Peyer's patch (tissue), 4 donors: ENCODE measurements around the gene WDR48.

Experiments
- POLR2A ChIP-seq, 2 donors: fragments of 450-650 bp; IDR thresholded peaks; one replicate each; pipeline ENCODE4 v1.5.1; 2017; ENCODE audit warnings: antibody characterized with exemption in 2 of 2, mild to moderate bottlenecking in 2 of 2, moderate library complexity in 2 of 2
- TF ChIP-seq, protein P1 (sequence below), 6 experiments: fragments of 450-650 bp in 4 of 6; fragments of 200-600 bp in 2 of 6; sonication (generic) in 1 of 6; IDR thresholded peaks; one replicate each; pipeline ENCODE4 v1.5.1; 2017 to 2019; ENCODE audit warnings: antibody characterized with exemption in 6 of 6, mild to moderate bottlenecking in 3 of 6, moderate library complexity in 1 of 6

DNA sequence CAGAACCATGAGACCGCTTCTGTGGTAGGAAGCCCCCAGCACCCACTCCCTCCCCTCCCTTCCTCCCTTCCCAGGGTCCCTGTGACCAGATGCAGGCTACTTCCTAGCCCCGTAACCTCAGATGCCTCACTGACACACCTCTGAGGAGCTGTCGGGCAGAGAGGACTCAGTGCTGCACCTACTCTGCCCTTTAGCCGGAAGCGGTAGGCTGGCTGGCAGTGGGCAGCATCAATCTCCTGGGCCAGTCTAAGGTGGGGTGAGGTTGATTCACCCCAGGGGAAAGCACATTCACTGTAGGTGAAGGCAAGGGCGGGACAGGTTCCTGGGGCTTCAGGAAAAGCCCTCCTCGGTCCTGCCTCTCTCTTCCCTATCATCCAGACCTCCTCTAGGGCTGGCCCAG is 82.5 kb downstream of the WDR48 start:
- TF ChIP-seq, protein P1, sequence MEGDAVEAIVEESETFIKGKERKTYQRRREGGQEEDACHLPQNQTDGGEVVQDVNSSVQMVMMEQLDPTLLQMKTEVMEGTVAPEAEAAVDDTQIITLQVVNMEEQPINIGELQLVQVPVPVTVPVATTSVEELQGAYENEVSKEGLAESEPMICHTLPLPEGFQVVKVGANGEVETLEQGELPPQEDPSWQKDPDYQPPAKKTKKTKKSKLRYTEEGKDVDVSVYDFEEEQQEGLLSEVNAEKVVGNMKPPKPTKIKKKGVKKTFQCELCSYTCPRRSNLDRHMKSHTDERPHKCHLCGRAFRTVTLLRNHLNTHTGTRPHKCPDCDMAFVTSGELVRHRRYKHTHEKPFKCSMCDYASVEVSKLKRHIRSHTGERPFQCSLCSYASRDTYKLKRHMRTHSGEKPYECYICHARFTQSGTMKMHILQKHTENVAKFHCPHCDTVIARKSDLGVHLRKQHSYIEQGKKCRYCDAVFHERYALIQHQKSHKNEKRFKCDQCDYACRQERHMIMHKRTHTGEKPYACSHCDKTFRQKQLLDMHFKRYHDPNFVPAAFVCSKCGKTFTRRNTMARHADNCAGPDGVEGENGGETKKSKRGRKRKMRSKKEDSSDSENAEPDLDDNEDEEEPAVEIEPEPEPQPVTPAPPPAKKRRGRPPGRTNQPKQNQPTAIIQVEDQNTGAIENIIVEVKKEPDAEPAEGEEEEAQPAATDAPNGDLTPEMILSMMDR (IDR thresholded peaks at IDR 0.05) = no peak
- no peak for TF ChIP-seq POLR2A (IDR thresholded peaks at IDR 0.05)
